Prostate gland (tissue), 2 donors: Measurements from ENCODE around the gene MLYCD. TPM values are rescaled to one million over a fixed set of nuclear protein-coding genes. Genes with fewer than 3 reads are reported as not detected.

Experiments
- DNase-seq: peaks from one replicate; pipeline ENCODE4 v3.0.0-alpha.2; 2019; ENCODE audit warnings: low spot score
- H3K27ac ChIP-seq, 2 donors: fragments of 200-600 bp; sonication (generic); 2 replicates each; pipeline ENCODE4 v1.5.1; 2017 to 2019
- H3K27me3 ChIP-seq: fragments of 200-600 bp; sonication (generic); replicated peaks from 2 replicates; pipeline ENCODE4 v1.5.1; 2019; ENCODE audit not compliant: insufficient read depth
- H3K36me3 ChIP-seq, 2 donors: fragments of 200-600 bp; sonication (generic); 1 replicate in 1 of 2; 2 replicates in 1 of 2; pipeline versions ENCODE4 v1.5.1 to v1.8.1; 2017 to 2019
- H3K4me1 ChIP-seq: fragments of 200-600 bp; sonication (generic); replicated peaks from 2 replicates; pipeline ENCODE4 v1.5.1; 2019
- H3K4me3 ChIP-seq, 2 donors: fragments of 200-600 bp; sonication (generic); 2 replicates each; pipeline ENCODE4 v1.5.1; 2017 to 2019
- H3K9me3 ChIP-seq: fragments of 200-600 bp; sonication (generic); 2 replicates; pipeline ENCODE4 v1.5.1; 2017
- CTCF ChIP-seq, 4 experiments: fragments of 200-600 bp in 2 of 4; fragments of 450-650 bp in 2 of 4; sonication (generic) in 2 of 4; IDR thresholded peaks; 1 replicate in 3 of 4; 2 replicates in 1 of 4; pipeline ENCODE4 v1.5.1; 2016 to 2019; ENCODE audit warnings: antibody characterized with exemption in 4 of 4, mild to moderate bottlenecking in 2 of 4, moderate library complexity in 2 of 4
- POLR2A ChIP-seq: fragments of 450-650 bp; IDR thresholded peaks from one replicate; pipeline ENCODE4 v1.6.1; 2016; ENCODE audit warnings: antibody characterized with exemption, mild to moderate bottlenecking
- POLR2AphosphoS5 ChIP-seq: sonication (generic); formaldehyde crosslinking; IDR thresholded peaks from one replicate; pipeline ENCODE4 v1.6.1; 2017; ENCODE audit warnings: antibody characterized with exemption
- WGBS: methylation state at CpG from one replicate; pipeline ENCODE4 v1.1.5; 2018; 5-methylcytosine and 5-hydroxymethylcytosine counted together
- intact Hi-C: fragments of 100-400 bp; cut with DNase I; formaldehyde crosslinking; loops from one replicate; pipeline ENCODE4 v1.14.2; 2022
- total RNA-seq, 2 donors: library from RNA; depleted of rRNA; stranded (reverse); fragments of >200 nt; gene quantifications; one replicate each; pipeline ENCODE4 v1.1.0, GENCODE V29; 2016

MLYCD gene
- total RNA-seq, 2 donors from 2014 or later: 6.5 to 16.7 TPM

- Histone ChIP-seq H3K4me3 (no peak overlapping the region), H3K36me3 (no peaks in the 10 kb centered on the region), H3K27ac (no peak overlapping the region), H3K27me3 (no peaks in the 10 kb centered on the region), H3K9me3 (no peaks in the 10 kb centered on the region), H3K4me1 (no peaks in the 10 kb centered on the region)
- TF ChIP-seq POLR2A (no peak), CTCF (IDR thresholded peaks at IDR 0.05) (no peak)
- no peak for DNase-seq
- intact Hi-C loops: no loop called here
- 89% methylated on average over 13 of the region's 13 CpGs for WGBS
These were observed 12.5 kb upstream of the MLYCD start for GRCh38 chr16:83886199-83886971.

DNA sequence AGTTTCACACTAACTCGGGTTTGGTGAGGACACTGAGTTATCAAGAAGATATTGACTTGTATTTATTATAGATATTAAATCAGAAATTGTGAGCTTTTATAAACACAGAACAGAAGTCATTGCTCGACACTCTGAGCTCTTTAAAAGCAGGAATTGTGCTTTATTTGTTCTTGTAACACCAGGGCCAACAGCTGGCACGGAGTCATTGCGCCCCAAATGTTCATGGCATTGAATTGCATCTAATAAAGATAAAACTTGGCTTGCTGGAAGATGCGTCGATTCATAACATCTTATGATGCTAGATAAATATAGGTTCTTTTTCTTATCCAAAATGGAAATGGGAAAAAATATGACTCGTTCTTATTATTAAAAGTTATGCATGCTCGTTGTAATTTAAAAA lies 11.8 kb upstream of the MLYCD start:
- no peaks in the 10 kb centered on the region for H3K27me3 ChIP-seq
- H3K4me1 ChIP-seq: no peaks in the 10 kb centered on the region
- intact Hi-C loops: no loop called here
- WGBS: 21% methylated on average over 8 of the region's 8 CpGs
- no peak overlapping the region for H3K4me3 ChIP-seq
- H3K9me3 ChIP-seq: no peaks in the 10 kb centered on the region
- TF ChIP-seq CTCF (IDR thresholded peaks at IDR 0.05) (peak in 1 of 4 experiments; percentile 14), POLR2A (no peak), POLR2AphosphoS5 (no peak)
- no peak overlapping the region for H3K27ac ChIP-seq
- no peaks in the 10 kb centered on the region for H3K36me3 ChIP-seq
- DNase-seq: no peak

DNA sequence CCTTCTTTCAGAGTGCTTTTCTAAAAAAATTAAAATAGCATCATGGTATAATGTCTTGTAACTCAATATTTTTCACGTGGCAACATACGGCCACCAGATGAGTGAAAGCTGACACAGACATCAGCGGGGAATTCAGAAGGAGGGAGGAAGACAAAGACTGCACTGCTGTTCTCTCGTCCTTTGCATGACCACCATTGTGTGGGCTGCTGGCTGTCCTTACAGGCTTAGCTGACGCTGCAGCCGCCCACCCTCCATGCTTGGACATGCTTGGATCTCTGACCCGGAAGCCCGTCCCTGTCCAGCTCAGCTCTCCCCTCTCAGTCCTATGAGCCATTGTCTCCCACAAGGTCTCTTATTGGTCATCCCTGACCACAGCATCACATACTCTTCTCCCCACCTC lies 11.4 kb upstream of the MLYCD start:
- intact Hi-C loops: no loop called here
- DNase-seq: no peak
- Histone ChIP-seq H3K4me1 (no peaks in the 10 kb centered on the region), H3K9me3 (no peaks in the 10 kb centered on the region), H3K27me3 (no peaks in the 10 kb centered on the region), H3K36me3 (no peaks in the 10 kb centered on the region), H3K27ac (no peak overlapping the region), H3K4me3 (no peak overlapping the region)
- no peak for TF ChIP-seq POLR2A
- TF ChIP-seq POLR2AphosphoS5: no peak
- no peak for TF ChIP-seq CTCF (IDR thresholded peaks at IDR 0.05)
- 59% methylated on average over 8 of the region's 8 CpGs for WGBS

DNA sequence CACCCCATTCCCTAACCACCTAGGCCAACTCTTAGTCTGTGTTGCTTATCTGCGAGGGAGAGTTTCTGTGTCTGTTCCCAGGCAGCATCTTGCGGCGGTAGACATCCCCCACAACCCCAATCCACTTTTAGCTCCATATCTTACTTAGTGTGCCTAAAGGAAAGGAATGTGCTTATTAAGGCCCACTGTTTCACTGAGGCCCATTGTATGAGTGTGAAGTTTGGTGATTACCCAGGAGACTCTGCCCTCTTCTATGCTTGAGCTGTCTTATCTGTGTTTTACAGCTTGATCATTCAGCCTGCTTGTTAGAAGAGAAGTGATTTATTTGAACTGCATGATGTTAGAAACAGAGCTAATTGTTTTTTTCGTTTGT lies 10.3 kb upstream of the MLYCD start:
- Histone ChIP-seq H3K27ac (no peak overlapping the region), H3K36me3 (no peaks in the 10 kb centered on the region), H3K27me3 (no peaks in the 10 kb centered on the region), H3K4me3 (no peak overlapping the region), H3K4me1 (no peaks in the 10 kb centered on the region), H3K9me3 (no peaks in the 10 kb centered on the region)
- 67% methylated on average over 4 of the region's 4 CpGs for WGBS
- TF ChIP-seq POLR2A (no peak), POLR2AphosphoS5 (no peak), CTCF (IDR thresholded peaks at IDR 0.05) (no peak)
- DNase-seq: no peak
- intact Hi-C loops: no loop called here

- Histone ChIP-seq H3K4me3 (no peak overlapping the region), H3K36me3 (no peaks in the 10 kb centered on the region), H3K4me1 (no peaks in the 10 kb centered on the region), H3K27me3 (no peaks in the 10 kb centered on the region), H3K27ac (no peak overlapping the region), H3K9me3 (no peaks in the 10 kb centered on the region)
- TF ChIP-seq POLR2AphosphoS5 (no peak), POLR2A (no peak), CTCF (IDR thresholded peaks at IDR 0.05) (no peak)
- intact Hi-C loops: no loop called here
- 95% methylated on average over 5 of the region's 5 CpGs for WGBS
- DNase-seq: no peak
These were observed 8.6 kb upstream of the MLYCD start for GRCh38 chr16:83890359-83890758.
